Activated T-cell treated with anti-CD3 and anti-CD28 coated beads for 24 hours (primary cell): Measurements from ENCODE around the gene TMEM243.
A peak's percentile ranks its signal among the peaks of the same experiment; 100 is the strongest.

Source experiments
- DNase-seq: peaks from one replicate; pipeline ENCODE4 v3.0.0-alpha.2; 2020; ENCODE audit warnings: low read depth

TMEM243 gene

DNA sequence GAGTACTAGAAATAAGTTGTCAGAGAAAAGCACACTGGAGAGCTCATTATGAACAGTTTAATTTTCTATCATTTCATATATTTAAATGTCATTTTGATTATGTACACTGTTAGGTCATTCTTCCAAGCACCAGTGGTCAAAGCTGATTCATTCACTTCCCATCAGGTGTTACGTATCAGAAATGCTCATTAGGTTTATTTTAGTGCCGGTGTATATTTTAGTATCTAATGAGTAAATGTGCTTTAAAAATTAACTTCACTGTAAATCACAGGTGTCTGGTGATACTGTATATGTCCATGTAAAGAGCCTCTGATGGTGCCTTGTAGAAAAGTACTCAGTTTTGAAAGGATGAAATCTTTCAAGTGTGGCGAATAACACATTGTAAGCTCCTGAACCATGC lies 63.7 kb downstream of the TMEM243 start:
- no peak for DNase-seq

DNA sequence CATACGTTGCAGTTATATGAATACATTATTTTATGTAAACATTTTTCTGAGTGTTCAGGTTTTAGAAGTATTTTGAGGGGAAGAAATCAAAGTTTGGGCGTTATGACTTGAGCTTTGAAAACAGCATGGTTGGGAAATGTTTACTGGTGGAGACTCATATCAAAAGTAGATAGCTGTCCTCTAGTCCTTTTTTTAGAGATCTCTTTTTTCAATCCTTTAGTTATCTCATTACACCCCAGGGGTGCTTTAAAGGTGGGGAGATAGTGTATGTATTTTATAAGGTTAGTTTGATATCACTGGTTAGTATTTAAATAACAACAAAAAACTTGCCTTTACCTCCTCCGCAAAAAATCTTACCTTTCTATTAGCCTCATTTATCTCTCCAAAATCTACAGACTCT lies 65.0 kb downstream of the TMEM243 start:
- no peak for DNase-seq

DNA sequence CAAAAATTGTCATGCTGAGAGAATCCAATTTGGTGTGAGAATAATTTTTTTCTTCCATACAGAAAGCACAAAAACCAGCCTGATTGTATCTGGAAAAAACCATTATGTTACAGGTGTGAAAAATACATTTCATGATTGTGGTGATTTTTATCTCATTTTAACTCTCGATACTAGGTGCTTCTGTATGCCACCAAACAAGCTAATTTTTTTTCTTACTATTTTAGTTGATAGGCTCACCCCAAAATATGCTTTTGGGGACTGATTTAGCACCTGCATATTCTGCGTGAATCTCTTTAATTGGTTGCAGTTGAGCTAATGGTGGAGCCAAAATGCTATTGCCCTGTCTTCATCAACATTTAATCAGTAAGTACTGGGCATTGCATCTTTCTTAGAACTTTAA lies 65.4 kb downstream of the TMEM243 start:
- no peak for DNase-seq

DNA sequence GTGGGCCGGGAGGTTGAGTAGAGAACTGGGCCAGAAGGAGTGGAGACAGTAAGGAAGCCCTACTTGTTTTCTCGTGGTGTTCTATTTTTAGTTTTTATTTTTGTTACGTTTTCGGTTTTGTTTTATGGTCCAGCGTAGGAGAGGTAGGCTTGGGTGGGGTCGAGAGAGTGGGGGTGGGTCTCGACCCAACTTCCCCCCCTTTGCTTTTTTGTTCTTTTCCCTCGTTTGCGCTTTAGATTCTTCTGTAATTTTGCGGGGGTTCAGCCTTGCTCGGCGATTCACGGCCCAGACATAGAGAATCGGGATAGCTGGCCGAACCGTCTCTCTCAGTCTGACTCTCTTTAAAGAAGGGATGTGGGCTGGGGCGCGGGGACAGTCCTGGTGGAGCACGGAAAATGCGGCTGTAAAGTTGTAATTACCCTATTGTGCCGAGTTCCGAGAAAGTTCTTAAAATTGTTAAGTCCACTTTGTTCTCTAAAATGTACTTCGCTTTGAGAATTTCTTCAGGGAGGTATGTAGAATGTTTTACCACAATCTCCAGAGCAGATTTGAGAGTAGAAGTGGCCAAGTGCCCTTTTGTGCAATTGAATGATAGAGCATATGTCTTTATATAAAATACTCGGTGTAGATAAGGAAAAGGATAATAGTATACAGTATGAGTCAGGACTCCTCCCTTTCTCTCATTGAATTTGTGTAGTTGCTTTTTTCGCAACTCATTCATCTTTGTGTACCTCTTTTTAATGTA lies 66.5 kb downstream of the TMEM243 start:
- DNase-seq, result peak; percentile 23

DNA sequence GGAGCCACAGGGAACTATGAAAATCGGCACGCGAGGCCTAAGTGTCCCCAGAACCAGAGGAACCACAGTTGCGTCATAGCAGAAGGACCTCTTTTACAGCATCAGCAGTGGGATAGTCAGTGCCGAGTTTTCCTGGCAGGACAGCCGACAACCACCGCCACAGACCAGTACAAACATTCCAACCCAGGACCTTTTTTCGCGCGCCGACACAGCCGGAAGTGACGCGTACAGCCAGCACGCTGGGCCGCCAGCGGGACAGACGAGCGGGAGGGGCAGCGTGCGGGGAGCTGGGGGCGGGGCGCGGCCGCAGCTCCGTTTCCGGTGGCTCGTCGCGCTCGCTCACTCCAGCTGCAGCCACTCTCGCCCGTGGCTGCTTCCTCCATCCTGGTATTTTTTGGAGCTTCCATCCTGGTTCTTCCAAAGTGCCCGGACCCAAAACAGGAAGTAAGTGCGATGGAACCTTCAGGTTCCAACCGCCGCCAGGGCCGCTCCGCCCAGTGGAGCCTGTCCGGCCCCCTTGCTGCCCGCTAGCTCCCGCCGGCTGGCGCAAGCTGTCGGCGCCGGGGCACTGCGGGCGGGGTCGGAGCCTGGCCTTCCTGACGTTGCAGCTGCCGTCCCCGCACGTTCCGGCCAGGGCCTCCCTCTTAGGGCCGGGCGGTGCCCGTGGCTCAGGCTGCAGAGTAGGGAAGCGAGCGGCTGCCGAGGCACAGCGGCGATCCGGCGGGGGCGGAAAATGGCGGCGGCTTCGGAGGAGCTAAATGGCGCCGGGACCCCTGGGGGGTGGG lies 67.2 kb downstream of the TMEM243 start, which contains the start of gene DMTF1:
Gene DMTF1 (plus strand): TSS at position 342 of the 785 bp plus-strand sequence. CDS start 12,489 bp downstream, outside the sequence.
- peak; percentile 86 for DNase-seq

DNA sequence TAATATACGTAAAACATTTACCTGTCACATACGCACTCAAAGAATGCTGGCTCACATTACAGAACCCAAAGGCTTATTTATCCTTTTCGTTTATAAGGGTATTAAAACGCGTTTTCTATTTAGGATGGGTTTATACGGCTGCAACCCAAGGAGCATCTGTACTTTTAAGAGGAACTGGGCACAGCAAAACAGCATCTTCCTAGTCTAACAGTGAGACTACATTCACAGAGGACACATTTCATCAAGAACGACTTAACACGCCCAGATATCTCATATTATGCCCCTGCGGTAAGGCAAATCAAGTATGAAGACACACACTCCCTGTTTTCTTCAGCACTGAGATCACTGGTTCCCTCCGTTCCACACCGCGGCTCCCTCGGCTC lies 67.8 kb downstream of the TMEM243 start:
- DNase-seq, result no peak

DNA sequence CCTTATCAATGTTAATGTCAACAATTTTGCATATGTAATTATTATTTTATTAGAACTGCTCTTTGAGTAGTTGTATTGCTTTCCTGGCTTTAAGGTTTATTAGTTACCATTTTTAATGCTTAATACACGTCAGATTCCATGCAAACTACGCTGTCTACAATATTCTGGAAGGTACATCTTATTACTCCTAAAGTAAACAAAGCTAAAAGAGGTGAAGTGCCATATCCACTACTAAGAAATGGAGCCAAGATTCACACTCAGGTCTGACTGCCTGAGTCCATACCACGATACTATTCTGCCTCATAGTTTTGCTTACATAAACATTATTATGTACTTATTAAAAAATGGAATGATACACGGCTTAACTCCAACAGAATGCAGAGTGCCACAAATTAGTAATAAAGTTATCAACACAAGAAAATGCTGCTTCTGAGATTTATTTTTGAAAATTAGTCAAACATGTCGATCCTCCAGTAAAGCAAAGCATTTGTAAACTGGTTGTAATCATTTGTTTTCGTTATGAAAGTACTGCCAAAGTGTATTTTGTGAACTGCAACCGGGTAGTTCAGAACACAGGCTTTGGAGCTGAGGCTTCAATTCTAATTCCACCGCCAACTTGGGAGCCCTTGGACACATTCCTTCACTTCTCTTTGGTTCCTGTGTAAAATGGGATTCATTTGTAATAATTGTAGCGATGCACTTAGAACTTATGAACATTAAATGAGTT lies 68.4 kb downstream of the TMEM243 start:
- DNase-seq, result no peak

DNA sequence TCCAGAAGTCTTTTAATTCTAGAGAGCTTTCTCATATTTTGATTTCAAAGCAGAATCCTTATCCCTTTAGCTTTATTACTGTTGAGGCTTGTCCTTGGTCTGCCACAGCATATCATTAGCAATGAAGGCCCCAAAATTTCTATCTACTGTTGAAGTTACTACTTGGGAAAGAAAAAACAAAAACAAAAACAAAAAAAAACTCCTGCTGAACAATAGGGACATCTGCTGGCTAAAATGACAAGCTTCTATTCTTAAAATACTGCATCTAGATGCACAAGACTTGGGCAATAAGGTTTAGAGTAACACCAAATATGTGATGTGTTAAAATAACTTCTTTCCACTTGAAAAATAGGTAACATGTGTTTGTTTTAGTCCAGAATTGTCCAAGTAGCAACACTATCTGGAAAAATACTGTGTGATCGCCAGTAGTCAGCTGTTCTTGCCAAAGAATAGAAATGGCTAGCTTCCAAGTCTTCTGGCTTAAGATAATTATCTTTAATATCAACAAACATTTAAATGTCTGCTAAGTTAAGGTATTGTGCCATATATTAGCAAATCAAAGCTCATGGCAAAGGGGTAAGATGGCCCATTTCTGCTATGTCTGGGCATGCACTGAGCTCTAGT lies 71.1 kb downstream of the TMEM243 start:
- no peak for DNase-seq

DNA sequence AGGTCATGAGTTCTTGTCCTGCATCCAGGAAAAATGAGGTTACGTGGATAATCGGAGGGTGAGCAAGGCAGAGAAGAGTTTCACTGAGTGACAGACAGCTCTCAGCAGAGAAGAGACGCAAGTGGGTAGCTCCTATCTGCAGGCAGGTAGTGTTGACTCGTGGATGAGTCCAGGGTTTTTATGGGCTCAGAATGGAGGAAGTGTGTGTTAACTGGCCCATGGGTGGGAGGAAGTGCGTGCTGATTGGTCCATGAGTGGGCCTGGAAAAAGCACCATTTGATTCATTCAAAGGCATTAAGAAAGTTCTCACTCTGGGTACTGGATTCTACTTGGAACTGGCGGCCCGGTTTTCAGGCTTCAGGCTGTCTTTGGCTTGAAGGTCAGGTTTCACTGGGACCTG lies 72.0 kb downstream of the TMEM243 start:
- DNase-seq, result no peak

DNA sequence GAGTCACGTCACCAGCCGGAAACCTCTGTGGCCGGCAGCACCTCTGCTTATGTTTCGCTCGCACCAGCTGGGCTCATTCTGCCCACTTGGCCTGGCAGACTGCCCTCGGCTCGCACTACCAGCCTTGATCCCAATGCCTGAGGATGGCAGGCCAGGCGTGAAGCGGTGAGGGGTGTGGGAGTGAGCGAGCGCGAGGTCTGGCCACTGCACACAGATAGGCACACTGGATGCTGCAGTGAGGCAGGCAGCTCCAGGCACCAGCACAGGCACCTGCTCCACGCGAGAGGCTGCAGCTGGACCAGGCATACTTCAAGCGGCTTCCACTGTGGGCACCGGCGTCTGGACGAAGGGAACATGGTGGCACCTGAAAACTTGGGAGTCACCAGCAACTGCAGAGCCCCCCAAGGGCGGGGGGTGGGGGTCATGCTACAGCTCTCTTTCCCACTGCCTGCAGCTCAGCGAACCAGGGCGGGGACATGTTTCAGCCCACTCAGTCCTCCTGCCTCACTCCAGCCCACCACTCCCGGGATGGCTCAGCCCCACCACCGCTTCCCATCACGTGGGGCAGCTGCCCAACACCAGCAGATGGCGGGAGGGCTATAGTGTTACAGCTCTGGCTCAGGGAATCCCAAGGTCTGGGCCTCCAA lies 72.7 kb downstream of the TMEM243 start:
- no peak for DNase-seq
